Liver (tissue), 3 donors: Measurements from ENCODE around the gene LYZ.

Experiments
- CTCF ChIP-seq: fragments of 150-350 bp; IDR thresholded peaks from 2 replicates; pipeline ENCODE4 v1.5.1; 2017; ENCODE audit warnings: improper control_type of control experiment, low read depth, low read length; ENCODE audit not compliant: missing input control
- EGR1 ChIP-seq, 2 donors: IDR thresholded peaks; 2 replicates each; pipeline ENCODE4 v1.6.1; 2016 to 2018; ENCODE audit warnings: antibody characterized with exemption in 2 of 2, low read depth in 2 of 2
- FOXA1 ChIP-seq: IDR thresholded peaks from 2 replicates; pipeline ENCODE4 v1.6.1; 2016; ENCODE audit warnings: antibody characterized with exemption
- GABPA ChIP-seq, 2 donors: IDR thresholded peaks in 1 of 2; conservative IDR thresholded peaks in 1 of 2; 2 replicates each; pipeline ENCODE4 v1.6.1; 2016; ENCODE audit warnings: antibody characterized with exemption in 2 of 2, mild to moderate bottlenecking in 1 of 2, moderate library complexity in 1 of 2
- MAX ChIP-seq: IDR thresholded peaks from 2 replicates; pipeline ENCODE4 v1.6.1; 2016; ENCODE audit warnings: antibody characterized with exemption
- RAD21 ChIP-seq, 2 donors: IDR thresholded peaks; 2 replicates each; pipeline ENCODE4 v1.6.1; 2016; ENCODE audit warnings: antibody characterized with exemption in 2 of 2, mild to moderate bottlenecking in 2 of 2
- RXRA ChIP-seq, 2 donors: IDR thresholded peaks; 2 replicates each; pipeline ENCODE4 v1.6.1; 2017 to 2018; ENCODE audit warnings: antibody characterized with exemption in 2 of 2, mild to moderate bottlenecking in 1 of 2
- TAF1 ChIP-seq: conservative IDR thresholded peaks from 2 replicates; pipeline ENCODE4 v1.6.1; 2016; ENCODE audit warnings: antibody characterized with exemption, mild to moderate bottlenecking
- YY1 ChIP-seq: IDR thresholded peaks from 2 replicates; pipeline ENCODE4 v1.6.1; 2016; ENCODE audit warnings: antibody characterized with exemption, mild to moderate bottlenecking
- ZBTB33 ChIP-seq: IDR thresholded peaks from 2 replicates; pipeline ENCODE4 v1.6.1; 2016; ENCODE audit warnings: antibody characterized with exemption
- TF ChIP-seq, protein P1 (sequence below): IDR thresholded peaks from 2 replicates; pipeline ENCODE4 v1.6.1; 2016; ENCODE audit warnings: antibody characterized with exemption, mild to moderate bottlenecking
- donor health status: healthy.
- donor health status: healthy.

DNA sequence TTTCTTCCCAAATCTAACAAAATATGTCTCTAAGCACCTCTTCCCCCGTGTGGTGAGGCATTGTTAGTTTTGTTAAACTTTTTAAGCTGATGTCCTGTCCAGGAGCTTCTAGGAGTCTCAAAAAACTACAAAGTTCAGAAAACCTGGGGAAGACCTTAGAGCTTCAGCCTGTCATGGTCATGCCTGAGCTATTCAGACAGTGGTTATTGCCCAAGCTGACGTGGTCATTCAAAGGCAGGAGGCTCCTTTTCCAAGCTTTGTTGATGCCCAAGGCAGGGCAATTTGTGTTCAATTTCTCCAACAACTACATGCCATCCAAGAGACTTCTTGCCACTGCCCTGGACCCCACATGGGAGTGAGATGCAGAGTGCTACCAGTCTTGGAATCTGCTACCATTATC, 5.8 kb upstream of the LYZ start:
- no peak for TF ChIP-seq MAX
- TF ChIP-seq TAF1 = no peak
- no peak for TF ChIP-seq CTCF
- TF ChIP-seq EGR1 (IDR thresholded peaks at IDR 0.05; ENCODE audit: low read depth in 2 of 2) = no peak
- no peak for TF ChIP-seq GABPA (IDR thresholded peaks at IDR 0.05 in 1 of 2, conservative IDR thresholded peaks at IDR 0.05 in 1 of 2)
- TF ChIP-seq, protein P1, sequence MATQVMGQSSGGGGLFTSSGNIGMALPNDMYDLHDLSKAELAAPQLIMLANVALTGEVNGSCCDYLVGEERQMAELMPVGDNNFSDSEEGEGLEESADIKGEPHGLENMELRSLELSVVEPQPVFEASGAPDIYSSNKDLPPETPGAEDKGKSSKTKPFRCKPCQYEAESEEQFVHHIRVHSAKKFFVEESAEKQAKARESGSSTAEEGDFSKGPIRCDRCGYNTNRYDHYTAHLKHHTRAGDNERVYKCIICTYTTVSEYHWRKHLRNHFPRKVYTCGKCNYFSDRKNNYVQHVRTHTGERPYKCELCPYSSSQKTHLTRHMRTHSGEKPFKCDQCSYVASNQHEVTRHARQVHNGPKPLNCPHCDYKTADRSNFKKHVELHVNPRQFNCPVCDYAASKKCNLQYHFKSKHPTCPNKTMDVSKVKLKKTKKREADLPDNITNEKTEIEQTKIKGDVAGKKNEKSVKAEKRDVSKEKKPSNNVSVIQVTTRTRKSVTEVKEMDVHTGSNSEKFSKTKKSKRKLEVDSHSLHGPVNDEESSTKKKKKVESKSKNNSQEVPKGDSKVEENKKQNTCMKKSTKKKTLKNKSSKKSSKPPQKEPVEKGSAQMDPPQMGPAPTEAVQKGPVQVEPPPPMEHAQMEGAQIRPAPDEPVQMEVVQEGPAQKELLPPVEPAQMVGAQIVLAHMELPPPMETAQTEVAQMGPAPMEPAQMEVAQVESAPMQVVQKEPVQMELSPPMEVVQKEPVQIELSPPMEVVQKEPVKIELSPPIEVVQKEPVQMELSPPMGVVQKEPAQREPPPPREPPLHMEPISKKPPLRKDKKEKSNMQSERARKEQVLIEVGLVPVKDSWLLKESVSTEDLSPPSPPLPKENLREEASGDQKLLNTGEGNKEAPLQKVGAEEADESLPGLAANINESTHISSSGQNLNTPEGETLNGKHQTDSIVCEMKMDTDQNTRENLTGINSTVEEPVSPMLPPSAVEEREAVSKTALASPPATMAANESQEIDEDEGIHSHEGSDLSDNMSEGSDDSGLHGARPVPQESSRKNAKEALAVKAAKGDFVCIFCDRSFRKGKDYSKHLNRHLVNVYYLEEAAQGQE = no peak
- TF ChIP-seq FOXA1 = no peak
- no peak for TF ChIP-seq ZBTB33
- no peak for TF ChIP-seq YY1
- no peak for TF ChIP-seq RXRA (IDR thresholded peaks at IDR 0.05)
- TF ChIP-seq RAD21 (IDR thresholded peaks at IDR 0.05) = no peak
